Measurements from ENCODE around the gene EEF1A1.

Gene EEF1A1

DNA sequence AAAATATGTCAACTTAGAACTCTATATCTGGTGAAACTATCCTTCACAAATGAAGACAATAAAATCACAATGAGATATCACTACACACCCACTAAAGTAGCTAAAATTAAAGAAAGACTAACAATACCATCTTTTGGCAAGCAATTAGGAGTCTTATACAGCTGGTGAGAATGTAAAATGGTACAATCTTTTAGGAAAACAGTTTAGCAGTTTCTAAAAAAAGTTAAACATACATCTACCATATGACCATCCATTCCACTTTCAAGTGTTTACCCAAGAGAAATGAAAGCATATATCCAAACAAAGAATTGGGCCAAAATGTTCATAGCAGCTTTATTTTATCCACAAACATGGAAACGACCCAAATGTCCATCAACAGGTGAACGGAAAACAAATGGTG lies 13.8 kb upstream of the EEF1A1 start:
- H3K14ac ChIP-seq (ENCODE audit: low read length), result no peak overlapping the region
- no peak overlapping the region for H3K9ac ChIP-seq (ENCODE audit: low read depth, low read length, poor library complexity)
- H3K36me3 ChIP-seq (replicated peaks in 1 of 2; ENCODE audit: control insufficient read depth in 2 of 2, insufficient read depth in 2 of 2, low read length in 2 of 2), result no peaks in the 10 kb centered on the region
- no peak overlapping the region for H3K18ac ChIP-seq (ENCODE audit: low read length)
- H3K4me1 ChIP-seq (ENCODE audit: control insufficient read depth in 2 of 2, insufficient read depth in 1 of 2, low read depth in 1 of 2, low read length in 2 of 2), result no peaks in the 10 kb centered on the region
- no peak overlapping the region for H4K8ac ChIP-seq (ENCODE audit: low read depth, low read length)
- no peak overlapping the region for H3K23ac ChIP-seq (ENCODE audit: low read depth, low read length, poor library complexity)
- H3K27ac ChIP-seq (replicated peaks; ENCODE audit: low read length), result no peak overlapping the region
- no CpG with 5 or more reads among the region's 2 CpGs for WGBS, 2 donors (ENCODE audit: extremely low coverage in 2 of 2, insufficient read length in 2 of 2, insufficient replicate concordance in 1 of 2)
- no peak overlapping the region for H2BK120ac ChIP-seq (ENCODE audit: low read depth, low read length)
- no peaks in the 10 kb centered on the region for H3K79me1 ChIP-seq (ENCODE audit: low read depth, low read length)
- H2BK12ac ChIP-seq (ENCODE audit: low read length), result no peak overlapping the region
- no peak overlapping the region for H2AK5ac ChIP-seq (ENCODE audit: low read depth, low read length)
- H3K4me2 ChIP-seq (ENCODE audit: insufficient read depth, low read length, poor library complexity, severe bottlenecking), result no peak overlapping the region
- no peak overlapping the region for H2BK15ac ChIP-seq (ENCODE audit: low read length)
- H2BK5ac ChIP-seq (ENCODE audit: low read length), result no peak overlapping the region
- H3K4ac ChIP-seq (ENCODE audit: low read length), result no peak overlapping the region
- H3K27me3 ChIP-seq (ENCODE audit: control insufficient read depth in 3 of 3, insufficient read depth in 3 of 3, low read depth in 1 of 3, low read length in 3 of 3), result no peaks in the 10 kb centered on the region
- no peak for DNase-seq (ENCODE audit: low spot score)
- no peak overlapping the region for H4K91ac ChIP-seq (ENCODE audit: low read depth, low read length, poor library complexity)
- H3K9me3 ChIP-seq (replicated peaks in 1 of 2; ENCODE audit: control insufficient read depth in 2 of 2, insufficient read depth in 1 of 2, low read depth in 1 of 2, low read length in 2 of 2), result no peaks in the 10 kb centered on the region
- H2AFZ ChIP-seq (ENCODE audit: low read length), result no peak overlapping the region
- H3K4me3 ChIP-seq (ENCODE audit: low read length in 2 of 2), result no peak overlapping the region

DNA sequence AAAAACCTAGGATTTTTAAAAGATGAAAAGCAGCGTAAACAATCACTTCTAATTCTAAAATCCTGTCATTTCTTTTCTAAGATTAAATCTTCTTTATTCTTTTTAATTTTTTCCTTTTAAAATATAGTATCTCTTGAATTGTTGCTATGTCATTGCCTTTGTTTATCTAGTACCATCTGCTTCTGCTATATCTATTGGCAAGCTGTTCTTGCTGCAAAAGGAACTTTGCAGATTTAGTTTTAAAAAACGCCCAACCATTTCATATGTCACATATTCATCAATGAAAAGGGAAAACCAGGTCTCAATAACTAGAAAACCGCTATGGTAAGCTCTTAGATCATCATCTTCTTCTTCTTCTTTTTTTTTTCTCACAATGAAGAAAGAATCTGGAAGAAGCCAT lies 11.5 kb upstream of the EEF1A1 start:
- Histone ChIP-seq H3K4me2 (ENCODE audit: insufficient read depth, low read length, poor library complexity, severe bottlenecking) (no peak overlapping the region), H2AFZ (ENCODE audit: low read length) (no peak overlapping the region), H3K79me1 (ENCODE audit: low read depth, low read length) (no peaks in the 10 kb centered on the region), H3K4me3 (ENCODE audit: low read length in 2 of 2) (no peak overlapping the region), H3K9ac (ENCODE audit: low read depth, low read length, poor library complexity) (no peak overlapping the region), H3K9me3 (replicated peaks in 1 of 2; ENCODE audit: control insufficient read depth in 2 of 2, insufficient read depth in 1 of 2, low read depth in 1 of 2, low read length in 2 of 2) (no peaks in the 10 kb centered on the region), H2BK12ac (ENCODE audit: low read length) (no peak overlapping the region), H3K18ac (ENCODE audit: low read length) (no peak overlapping the region), H3K27me3 (ENCODE audit: control insufficient read depth in 3 of 3, insufficient read depth in 3 of 3, low read depth in 1 of 3, low read length in 3 of 3) (no peaks in the 10 kb centered on the region), H2BK120ac (ENCODE audit: low read depth, low read length) (no peak overlapping the region), H3K27ac (replicated peaks; ENCODE audit: low read length) (no peak overlapping the region), H3K36me3 (replicated peaks in 1 of 2; ENCODE audit: control insufficient read depth in 2 of 2, insufficient read depth in 2 of 2, low read length in 2 of 2) (no peaks in the 10 kb centered on the region), H4K91ac (ENCODE audit: low read depth, low read length, poor library complexity) (no peak overlapping the region), H3K14ac (ENCODE audit: low read length) (no peak overlapping the region), H2BK15ac (ENCODE audit: low read length) (no peak overlapping the region), H3K23ac (ENCODE audit: low read depth, low read length, poor library complexity) (no peak overlapping the region), H4K8ac (ENCODE audit: low read depth, low read length) (no peak overlapping the region), H2BK5ac (ENCODE audit: low read length) (no peak overlapping the region), H2AK5ac (ENCODE audit: low read depth, low read length) (no peak overlapping the region), H3K4ac (ENCODE audit: low read length) (no peak overlapping the region), H3K4me1 (ENCODE audit: control insufficient read depth in 2 of 2, insufficient read depth in 1 of 2, low read depth in 1 of 2, low read length in 2 of 2) (no peaks in the 10 kb centered on the region)
- no peak for DNase-seq (ENCODE audit: low spot score)
- no CpG with 5 or more reads among the region's 3 CpGs for WGBS, 2 donors (ENCODE audit: extremely low coverage in 2 of 2, insufficient read length in 2 of 2, insufficient replicate concordance in 1 of 2)

DNA sequence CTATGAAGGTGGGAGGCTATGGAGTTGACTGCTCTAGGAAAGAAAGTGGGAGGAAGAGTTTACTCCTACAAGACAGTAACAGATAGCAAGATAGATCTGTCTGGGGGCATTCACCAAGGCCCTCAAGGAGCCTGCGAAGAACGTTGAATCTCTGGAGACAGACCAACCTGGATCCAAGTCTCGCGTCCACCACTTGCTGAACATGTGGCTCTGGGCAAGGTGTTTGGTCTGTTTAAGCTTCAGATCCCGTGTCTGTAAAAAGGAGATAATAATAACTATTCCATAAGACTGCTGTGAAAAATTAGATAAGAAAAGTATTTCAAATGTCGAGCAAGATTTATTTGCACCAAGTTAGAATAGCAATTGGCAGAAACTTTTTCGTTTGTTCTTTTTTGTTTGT lies 8.1 kb upstream of the EEF1A1 start:
- H3K9ac ChIP-seq (ENCODE audit: low read depth, low read length, poor library complexity), result no peak overlapping the region
- DNase-seq (ENCODE audit: low spot score), result no peak
- H3K18ac ChIP-seq (ENCODE audit: low read length), result no peak overlapping the region
- H3K9me3 ChIP-seq (replicated peaks in 1 of 2; ENCODE audit: control insufficient read depth in 2 of 2, insufficient read depth in 1 of 2, low read depth in 1 of 2, low read length in 2 of 2), result no peaks in the 10 kb centered on the region
- no peaks in the 10 kb centered on the region for H3K27me3 ChIP-seq (ENCODE audit: control insufficient read depth in 3 of 3, insufficient read depth in 3 of 3, low read depth in 1 of 3, low read length in 3 of 3)
- H3K4me1 ChIP-seq (ENCODE audit: control insufficient read depth in 2 of 2, insufficient read depth in 1 of 2, low read depth in 1 of 2, low read length in 2 of 2), result no peaks in the 10 kb centered on the region
- no peak overlapping the region for H2BK12ac ChIP-seq (ENCODE audit: low read length)
- H2BK120ac ChIP-seq (ENCODE audit: low read depth, low read length), result no peak overlapping the region
- no peak overlapping the region for H4K91ac ChIP-seq (ENCODE audit: low read depth, low read length, poor library complexity)
- no peak overlapping the region for H3K4me3 ChIP-seq (ENCODE audit: low read length in 2 of 2)
- H2AFZ ChIP-seq (ENCODE audit: low read length), result no peak overlapping the region
- H3K14ac ChIP-seq (ENCODE audit: low read length), result no peak overlapping the region
- no peak overlapping the region for H4K8ac ChIP-seq (ENCODE audit: low read depth, low read length)
- WGBS, 2 donors (ENCODE audit: extremely low coverage in 2 of 2, insufficient read length in 2 of 2, insufficient replicate concordance in 1 of 2), result no CpG with 5 or more reads among the region's 7 CpGs
- no peak overlapping the region for H2AK5ac ChIP-seq (ENCODE audit: low read depth, low read length)
- no peak overlapping the region for H3K4ac ChIP-seq (ENCODE audit: low read length)
- H3K36me3 ChIP-seq (replicated peaks in 1 of 2; ENCODE audit: control insufficient read depth in 2 of 2, insufficient read depth in 2 of 2, low read length in 2 of 2), result no peaks in the 10 kb centered on the region
- H2BK15ac ChIP-seq (ENCODE audit: low read length), result no peak overlapping the region
- H3K79me1 ChIP-seq (ENCODE audit: low read depth, low read length), result no peaks in the 10 kb centered on the region
- no peak overlapping the region for H2BK5ac ChIP-seq (ENCODE audit: low read length)
- no peak overlapping the region for H3K27ac ChIP-seq (replicated peaks; ENCODE audit: low read length)
- no peak overlapping the region for H3K4me2 ChIP-seq (ENCODE audit: insufficient read depth, low read length, poor library complexity, severe bottlenecking)
- no peak overlapping the region for H3K23ac ChIP-seq (ENCODE audit: low read depth, low read length, poor library complexity)

DNA sequence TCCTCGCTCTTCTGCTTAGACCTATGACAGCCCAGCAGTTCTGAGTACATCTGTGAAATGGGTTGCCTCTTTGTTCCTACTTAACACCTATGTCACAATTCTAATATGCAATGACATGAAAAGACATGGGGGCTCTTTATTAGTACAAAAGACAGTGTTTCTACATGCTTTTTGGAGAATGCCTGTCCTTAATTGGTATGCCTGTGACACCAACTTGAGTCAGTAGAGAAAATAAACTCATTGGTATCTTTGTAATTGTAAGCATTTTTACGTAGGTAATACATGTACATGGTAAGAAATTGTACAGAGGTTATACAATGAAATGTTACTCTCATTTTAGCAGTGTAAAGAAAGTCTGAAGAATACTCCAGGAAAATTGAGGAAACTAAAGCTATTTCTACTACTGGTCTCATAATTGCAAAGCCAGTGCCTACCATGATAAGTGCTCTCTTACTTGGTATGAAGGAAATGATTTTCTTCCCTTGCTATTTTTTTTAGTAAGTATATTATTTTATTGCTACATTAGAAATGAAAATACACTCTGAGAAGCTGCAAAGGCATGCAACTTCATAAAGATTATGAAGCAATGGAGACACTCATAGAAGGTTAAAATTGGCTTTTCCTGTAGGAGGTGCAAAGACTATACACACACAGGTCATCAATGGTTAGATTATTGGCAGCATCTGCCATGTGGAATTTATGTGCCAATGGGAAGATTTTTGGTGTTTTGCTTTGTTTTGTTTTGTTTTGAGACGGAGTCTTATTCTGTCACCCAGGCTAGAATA lies 4.9 kb upstream of the EEF1A1 start:
- no peak overlapping the region for H3K9ac ChIP-seq (ENCODE audit: low read depth, low read length, poor library complexity)

More for the DNA sequence above, 4.9 kb upstream of the EEF1A1 start:
- Histone ChIP-seq H3K4me3 (ENCODE audit: low read length in 2 of 2) (no peak overlapping the region), H2BK12ac (ENCODE audit: low read length) (no peak overlapping the region), H3K4ac (ENCODE audit: low read length) (no peak overlapping the region), H2AK5ac (ENCODE audit: low read depth, low read length) (no peak overlapping the region), H3K27ac (replicated peaks; ENCODE audit: low read length) (no peak overlapping the region), H2BK15ac (ENCODE audit: low read length) (no peak overlapping the region), H2BK120ac (ENCODE audit: low read depth, low read length) (no peak overlapping the region), H2BK5ac (ENCODE audit: low read length) (no peak overlapping the region), H3K9me3 (replicated peaks in 1 of 2; ENCODE audit: control insufficient read depth in 2 of 2, insufficient read depth in 1 of 2, low read depth in 1 of 2, low read length in 2 of 2) (peaks cover 0 to 2% of the 10 kb centered on the region in 2 donors), H3K23ac (ENCODE audit: low read depth, low read length, poor library complexity) (no peak overlapping the region), H3K27me3 (ENCODE audit: control insufficient read depth in 3 of 3, insufficient read depth in 3 of 3, low read depth in 1 of 3, low read length in 3 of 3) (no peaks in the 10 kb centered on the region), H3K4me2 (ENCODE audit: insufficient read depth, low read length, poor library complexity, severe bottlenecking) (no peak overlapping the region), H3K4me1 (ENCODE audit: control insufficient read depth in 2 of 2, insufficient read depth in 1 of 2, low read depth in 1 of 2, low read length in 2 of 2) (no peaks in the 10 kb centered on the region), H4K8ac (ENCODE audit: low read depth, low read length) (no peak overlapping the region), H3K18ac (ENCODE audit: low read length) (no peak overlapping the region), H3K14ac (ENCODE audit: low read length) (no peak overlapping the region), H4K91ac (ENCODE audit: low read depth, low read length, poor library complexity) (no peak overlapping the region), H3K36me3 (replicated peaks in 1 of 2; ENCODE audit: control insufficient read depth in 2 of 2, insufficient read depth in 2 of 2, low read length in 2 of 2) (no peaks in the 10 kb centered on the region), H3K79me1 (ENCODE audit: low read depth, low read length) (no peaks in the 10 kb centered on the region), H2AFZ (ENCODE audit: low read length) (no peak overlapping the region)
- whole genome bisulfite sequencing, 2 donors (ENCODE audit: extremely low coverage in 2 of 2, insufficient read length in 2 of 2, insufficient replicate concordance in 1 of 2), result no CpG with 5 or more reads among the region's 3 CpGs
- DNase-seq (ENCODE audit: low spot score), result no peak

Measured in neuronal stem cell (in vitro differentiated cells).